Measurements from ENCODE around the gene SAMD4A.
"Not testable (repeated sequence)": the region's sequence is repeated elsewhere in the genome, so short reads cannot be mapped to it uniquely, and the experiment has no call there.

Gene SAMD4A

DNA sequence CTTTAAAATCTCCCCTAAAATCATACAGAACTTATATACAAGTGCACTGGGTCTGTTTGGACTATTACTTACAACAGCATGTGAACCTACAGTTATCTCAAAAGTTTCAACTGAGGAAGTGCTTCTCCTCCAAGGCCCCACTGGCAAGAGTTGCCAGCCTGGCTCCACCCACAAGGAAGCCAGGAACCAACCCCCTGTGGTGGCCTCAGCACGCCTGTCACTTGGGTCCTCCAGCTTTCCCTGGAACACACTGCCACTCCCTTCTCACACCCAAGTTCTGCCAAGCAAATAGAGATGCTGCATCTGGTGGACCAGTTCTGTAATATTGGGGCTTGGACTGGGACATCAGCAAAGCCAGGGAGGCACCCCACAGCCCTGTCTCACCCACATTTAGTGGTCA is 220.3 kb downstream of the SAMD4A start:
- no peak for DNase-seq

DNA sequence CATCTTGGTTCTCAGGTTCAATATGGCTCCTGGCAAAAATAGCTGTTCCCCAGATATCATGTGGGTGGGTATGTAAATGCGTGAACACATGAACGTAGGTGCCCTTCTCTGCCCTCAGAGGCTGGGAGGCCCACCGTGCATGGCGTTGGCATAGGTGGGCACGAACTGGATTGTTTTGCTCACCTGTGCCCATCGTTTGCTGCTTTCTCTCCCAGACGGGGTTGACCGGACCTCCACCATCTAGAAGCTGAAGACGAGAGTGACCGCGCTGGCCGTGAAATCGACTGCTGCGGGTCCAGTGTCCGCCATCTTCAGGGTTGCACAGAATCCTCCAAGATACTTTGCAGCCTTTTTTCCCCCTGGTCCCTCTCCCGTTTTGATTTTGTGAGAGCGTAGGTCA is 221.8 kb downstream of the SAMD4A start:
- DNase-seq, result no peak

DNA sequence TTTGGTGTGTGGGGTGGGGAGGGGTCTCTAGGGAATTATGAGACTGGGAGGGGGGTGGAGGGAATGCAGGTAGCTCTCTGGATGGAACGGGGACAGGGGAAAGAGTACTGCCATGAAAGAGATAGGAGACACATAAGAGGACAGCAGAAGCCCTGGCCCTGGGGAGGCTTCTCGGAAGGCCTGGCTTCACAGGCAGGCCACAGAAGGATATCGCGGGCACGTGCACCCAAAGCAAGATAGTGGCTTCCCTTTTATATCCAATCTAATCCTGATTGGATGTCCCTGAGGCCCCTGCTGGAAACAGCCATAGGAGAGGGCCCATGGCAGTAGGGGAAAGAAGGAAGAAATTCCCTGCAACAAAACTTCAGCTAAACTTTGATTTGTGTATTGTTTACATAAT is 222.2 kb downstream of the SAMD4A start:
- DNase-seq, result no peak

DNA sequence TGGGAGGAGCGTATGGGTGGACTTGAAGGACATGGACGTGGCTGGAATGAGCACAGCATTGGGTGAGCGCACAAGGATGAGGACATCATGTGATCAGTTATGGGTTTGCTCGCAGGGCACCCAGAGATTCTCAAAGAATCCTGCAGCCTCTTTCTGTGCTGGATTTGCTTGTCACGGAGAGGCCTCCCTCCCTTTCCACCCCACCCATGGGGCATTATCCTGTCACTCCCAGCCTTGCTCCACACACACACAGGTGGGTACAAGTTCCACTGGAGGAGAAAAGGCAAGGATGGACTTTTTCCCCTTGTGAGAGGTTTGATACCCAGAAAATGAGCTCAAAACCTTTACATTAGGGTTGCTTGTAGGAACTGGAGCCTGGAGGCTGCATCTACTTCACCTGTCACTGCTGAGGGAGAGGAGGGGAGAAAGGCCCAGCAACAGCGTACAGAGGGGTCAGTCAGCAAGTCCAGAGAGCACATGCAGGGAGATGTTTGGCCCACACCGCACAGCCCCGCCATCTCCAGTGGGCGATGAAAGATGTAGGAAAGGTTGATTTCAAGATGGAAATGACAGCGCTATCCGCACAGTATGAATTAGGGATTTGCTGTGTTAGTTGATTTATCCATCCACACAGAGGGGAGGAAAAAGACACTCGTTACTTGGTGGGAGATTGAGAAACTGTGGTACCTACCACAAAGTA is 223.0 kb downstream of the SAMD4A start:
- DNase-seq, result no peak

DNA sequence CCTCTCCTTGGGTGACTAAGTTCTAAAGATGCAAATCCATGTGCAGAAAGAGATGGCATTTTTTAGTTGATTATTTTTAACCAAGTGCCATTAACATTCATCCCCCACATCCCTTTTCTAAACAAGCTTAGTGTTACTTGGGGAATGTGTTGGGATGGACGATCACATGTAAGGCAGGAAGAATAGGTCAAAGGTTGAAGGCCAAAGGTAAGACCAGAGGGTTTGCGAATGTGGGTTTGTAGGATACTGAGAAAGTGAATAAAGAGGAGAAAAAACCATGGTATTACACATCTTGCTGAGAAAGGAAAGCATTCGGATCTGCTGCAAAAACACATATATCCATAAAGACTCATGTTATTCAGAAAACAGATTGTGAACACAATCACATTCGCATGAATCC is 224.1 kb downstream of the SAMD4A start:
- DNase-seq, result no peak

DNA sequence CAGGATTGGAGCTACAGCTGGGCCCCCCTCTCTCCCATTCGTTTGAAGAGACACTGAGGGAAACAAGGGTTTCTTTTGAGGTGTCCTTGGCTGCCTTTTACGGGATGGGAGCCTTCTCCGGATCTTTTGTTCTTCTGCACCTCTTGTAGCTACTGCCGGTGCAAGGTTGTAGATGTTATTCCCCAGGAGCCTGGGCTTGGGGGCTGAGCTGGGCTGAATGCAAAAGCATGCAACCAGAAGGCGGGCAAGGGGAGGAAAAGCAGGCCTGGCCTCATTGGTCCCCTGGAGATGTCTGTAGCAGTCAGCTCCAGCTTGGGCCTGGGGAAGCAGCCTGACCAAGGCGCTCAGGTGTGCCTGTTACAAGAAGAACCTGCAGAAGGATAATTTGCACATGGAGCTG is 225.4 kb downstream of the SAMD4A start:
- no peak for DNase-seq

DNA sequence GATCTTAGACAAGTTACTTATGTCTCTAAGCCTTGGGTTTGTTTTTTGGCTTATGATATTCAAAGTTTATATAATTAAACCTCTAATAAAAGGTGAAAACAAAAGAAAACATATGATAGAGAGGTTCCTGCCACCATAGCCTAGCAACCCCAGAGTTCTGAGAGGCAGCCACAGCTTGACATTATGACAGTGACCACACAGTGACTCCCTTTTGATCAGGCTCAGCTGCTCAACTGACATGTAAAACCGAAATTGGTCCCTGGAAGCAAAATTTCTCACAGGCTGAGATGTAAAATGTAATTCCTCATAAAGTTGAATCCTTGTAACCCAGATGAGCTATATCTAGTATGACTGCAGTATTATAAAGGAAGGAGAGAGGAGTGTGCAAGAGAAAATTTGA is 227.2 kb downstream of the SAMD4A start:
- no peak for DNase-seq

DNA sequence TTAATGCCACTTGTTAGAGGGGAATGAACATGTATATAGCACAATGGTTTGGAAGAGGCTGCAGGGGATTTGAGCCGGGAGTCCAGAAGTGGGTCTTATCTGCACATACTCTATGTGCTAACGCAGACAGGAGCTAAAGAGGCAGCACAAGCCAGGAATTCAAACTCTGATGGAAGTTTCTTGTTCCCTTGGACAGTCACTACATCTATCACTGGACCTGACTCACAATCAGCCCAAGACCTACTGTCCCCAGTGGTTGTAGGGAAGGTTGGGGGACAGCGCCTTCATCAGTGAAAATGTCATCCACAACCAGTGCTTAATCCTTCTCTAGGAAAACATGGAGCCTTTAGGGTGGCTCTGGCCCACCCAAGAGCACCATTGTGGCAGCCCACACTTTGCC is 227.9 kb downstream of the SAMD4A start:
- DNase-seq, result no peak

DNA sequence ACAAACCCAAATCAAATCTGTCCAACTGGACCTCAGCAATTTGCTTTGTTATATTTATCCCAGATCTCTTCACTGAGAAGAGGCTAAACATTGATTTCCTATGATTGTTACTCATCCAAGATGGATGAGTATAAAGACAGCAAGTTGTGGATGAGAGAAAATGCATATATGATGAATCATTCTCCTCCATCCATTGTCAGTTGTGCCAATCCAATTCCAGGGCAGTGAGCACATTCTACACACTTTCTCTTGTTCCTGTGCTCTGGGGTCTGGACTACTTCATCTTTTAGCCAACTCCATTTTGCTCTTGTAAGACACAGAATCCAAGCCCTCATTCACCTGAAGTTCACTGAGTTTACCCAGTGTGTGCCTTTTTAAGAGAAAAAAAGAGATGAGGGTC is 230.0 kb downstream of the SAMD4A start:
- no peak for DNase-seq

DNA sequence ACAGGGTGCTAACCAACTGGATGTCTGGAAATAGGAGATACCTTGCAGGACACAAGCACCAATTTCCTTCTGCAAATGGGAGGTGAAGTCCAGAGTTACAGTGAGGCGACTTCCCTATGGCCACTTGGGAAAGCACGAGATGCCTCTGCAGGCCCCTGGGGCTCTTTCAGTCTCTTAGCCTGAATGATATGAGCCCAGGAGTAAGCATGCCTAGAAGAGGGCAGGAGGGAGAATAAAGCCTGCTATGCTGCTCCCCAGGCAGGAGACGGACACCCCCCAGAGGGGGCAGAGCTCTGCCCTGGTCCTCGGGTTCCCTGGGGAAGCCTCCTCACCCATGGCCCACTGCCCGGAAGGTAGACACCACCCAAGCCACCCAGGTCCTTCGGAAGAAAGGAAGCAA is 230.6 kb downstream of the SAMD4A start:
- no peak for DNase-seq

DNA sequence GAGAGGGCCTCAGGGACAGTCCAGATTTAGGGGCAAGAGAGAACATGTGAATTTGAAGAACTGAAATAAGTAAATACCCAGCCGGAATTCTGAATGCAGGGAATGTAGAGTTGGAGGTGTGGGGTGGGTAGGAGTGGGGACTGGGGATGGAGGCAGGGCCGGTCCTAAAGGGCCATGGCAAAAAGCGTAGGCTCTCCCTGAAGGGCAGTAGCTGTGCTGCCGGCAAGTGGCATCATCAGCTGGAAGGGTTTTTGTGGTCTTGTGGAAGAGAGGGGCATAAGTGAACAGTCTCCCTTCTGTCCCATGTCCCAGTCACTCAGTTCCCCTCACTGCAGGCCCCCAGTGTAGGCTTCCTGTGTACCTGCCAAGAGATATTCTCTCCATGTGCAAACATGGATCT is 231.1 kb downstream of the SAMD4A start:
- DNase-seq, result no peak

DNA sequence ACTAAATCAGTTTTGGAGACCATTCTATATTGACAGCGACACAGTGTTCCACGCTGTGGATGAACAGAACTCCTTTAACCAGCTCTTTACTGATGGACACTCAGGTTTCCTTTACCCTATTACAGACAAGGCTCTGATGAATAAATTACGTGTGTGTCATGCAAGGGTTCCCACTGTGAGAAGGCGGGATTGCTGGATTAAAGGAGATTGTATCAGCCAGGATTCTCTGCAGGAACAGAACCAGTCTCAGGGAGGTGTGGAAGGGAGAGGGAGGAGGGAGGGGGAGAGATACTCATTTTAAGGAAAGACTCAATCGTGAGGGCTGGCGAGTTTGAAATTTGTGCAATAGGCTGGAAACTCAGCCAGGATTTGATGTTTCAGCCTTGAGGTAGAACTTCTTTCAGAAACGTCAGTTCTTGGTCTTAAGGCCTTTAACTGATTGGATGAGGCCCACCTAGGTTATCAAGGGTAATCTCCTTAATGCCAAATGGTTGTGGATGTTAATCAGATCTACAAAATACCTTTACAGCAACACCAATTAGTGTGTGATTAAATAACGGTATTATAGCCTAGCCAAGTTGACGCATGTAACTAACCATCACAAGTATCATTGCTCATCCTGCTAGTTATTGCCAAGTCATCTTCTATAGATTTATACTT is 231.7 kb downstream of the SAMD4A start:
- DNase-seq, result no peak

DNA sequence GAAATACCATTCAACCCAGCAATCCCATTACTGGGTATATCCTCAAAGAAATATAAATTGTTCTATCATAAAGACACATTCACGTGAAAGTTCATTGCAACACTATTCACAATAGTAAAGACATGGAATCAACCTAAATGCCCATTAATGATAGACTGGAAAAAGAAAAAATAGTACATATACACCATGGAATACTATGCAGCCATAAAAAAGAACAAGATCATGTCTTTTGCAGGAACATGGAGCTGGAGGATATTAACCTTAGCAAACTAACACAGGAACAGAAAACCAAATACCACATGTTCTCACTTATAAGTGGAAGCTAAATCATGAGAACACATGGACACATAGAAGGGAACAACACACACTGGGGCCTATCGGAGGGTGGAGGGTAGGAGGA is 234.6 kb downstream of the SAMD4A start:
- DNase-seq, result not testable (repeated sequence)

DNA sequence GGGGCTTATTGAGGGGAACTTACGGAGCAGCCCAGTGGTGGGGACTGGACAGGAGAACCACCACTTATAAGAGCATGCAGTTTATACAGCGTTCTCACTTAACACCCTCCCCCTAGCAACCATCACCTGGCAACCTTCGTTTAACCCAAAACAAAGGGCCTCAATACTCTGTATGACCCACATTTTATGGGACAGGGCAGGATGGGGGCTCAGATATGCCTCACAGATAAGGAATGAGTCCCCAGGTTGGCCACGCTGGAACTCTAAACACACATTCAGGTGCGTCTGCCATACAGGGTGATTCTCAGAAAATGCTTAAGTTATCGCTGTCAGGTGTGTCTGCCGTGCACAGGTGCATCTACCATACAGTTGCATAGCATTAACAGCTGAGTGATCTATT is 236.5 kb downstream of the SAMD4A start:
- no peak for DNase-seq

DNA sequence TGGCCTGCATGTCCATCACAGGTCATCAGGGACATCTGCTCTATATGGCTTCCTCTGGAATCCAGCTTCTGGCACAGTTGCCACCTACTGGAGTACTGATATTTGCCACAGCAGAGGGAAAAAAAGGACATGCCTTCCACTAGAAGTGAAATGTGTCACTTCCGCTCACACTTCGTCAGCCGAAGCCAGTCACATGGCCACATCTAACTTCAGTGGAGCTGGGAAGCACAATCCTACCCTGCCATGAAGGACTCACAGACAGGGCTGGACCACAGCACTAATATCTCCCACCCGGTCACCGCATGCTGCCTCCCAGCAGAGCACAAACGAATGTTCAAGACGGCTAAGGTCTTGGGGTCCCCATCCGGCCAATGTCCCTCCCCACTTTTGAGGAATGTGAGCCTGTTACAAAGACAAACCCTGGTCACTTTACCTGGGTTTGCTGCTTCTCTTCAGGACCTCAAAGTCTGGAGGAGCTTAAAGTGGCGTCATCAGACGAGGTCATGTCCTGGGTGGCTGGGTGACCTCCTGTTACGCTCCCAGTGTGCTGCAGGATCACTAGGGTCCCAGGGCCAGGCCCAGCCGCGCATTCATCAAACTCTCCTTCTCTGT is 237.1 kb downstream of the SAMD4A start:
- DNase-seq, result no peak

DNA sequence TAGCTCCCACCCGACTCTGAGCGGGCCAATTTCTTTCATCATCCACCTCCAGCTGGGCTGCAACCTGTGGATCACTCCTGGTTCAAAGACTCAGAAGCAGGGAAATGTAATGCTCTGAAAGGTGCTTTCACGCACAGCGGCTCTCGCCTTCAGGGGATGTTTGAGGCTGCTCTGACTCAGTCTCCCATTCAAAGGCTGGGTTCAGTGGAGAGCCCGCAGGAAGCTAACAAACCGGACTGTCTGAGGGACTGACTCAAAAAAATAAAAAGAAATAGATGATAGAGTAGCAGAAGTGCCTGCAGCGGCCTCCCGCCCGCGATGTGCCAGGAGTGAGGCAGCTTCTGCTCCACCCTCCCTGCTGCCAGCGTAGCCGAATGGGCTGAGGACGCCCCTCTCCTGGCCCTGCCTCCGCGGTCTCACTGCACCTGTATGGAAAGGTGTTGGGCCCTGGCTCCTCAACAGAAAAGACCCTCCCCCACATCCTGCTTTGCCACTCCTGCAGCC is 237.7 kb downstream of the SAMD4A start:
- no peak for DNase-seq

DNA sequence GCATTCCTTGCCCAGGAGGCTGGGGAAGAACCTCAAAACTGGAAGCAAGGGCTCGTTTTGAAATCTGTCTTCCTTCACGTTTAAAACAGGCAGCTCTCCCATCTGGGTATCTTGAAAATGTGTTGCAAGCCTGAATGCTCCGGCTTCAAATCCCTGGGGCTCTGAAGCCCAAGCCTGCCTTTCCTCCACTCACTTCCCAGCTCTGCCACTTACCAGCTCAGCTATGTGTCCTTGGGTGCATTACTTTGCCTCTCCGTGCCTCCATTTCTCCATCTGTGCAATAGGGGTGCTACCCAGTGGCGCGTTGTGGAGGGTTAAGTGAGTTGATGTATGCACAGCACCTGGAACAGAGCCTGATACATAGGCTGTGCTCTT is 238.1 kb downstream of the SAMD4A start:
- no peak for DNase-seq

DNA sequence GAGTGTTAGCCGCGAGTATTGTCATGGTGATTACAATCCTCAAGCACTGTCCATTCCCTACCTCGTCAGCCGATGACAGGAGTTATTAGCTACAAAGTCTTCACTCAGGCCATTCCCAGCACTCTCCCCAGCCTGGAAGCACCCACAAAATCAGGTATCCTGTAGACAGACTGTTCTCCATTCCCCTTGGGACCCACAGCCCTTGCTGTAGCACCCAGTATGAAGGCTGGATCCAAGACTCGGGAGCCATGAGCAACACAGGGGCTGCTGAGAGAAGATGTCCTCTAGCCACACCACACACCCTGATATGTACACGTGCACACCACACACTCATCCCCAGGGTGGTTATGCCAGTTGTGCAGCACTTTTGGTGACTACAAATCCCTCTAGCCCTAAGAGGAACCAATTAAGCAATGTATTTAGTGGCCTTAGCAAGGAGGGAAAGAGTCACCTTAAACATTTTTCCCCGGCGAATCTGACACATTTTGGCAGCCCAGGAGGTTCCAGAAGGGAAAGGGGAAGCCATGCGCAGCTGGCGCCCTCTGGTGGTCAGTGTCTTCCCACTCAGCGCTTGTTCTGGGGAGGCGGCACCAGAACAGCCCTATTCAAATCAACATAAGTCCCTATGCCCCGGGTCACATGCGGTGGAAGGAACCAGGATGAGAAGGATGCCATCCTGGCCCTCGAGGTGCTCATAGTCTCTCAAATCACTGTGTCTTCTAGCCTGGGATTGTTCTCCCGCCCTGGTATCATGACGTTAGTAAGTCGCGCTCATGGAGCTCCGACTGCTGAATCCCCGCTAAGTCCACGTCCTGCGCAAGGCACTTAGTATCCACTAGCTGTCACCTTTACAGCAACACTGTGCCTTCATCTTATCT is 238.8 kb downstream of the SAMD4A start:
- DNase-seq, result peak; percentile 84

DNA sequence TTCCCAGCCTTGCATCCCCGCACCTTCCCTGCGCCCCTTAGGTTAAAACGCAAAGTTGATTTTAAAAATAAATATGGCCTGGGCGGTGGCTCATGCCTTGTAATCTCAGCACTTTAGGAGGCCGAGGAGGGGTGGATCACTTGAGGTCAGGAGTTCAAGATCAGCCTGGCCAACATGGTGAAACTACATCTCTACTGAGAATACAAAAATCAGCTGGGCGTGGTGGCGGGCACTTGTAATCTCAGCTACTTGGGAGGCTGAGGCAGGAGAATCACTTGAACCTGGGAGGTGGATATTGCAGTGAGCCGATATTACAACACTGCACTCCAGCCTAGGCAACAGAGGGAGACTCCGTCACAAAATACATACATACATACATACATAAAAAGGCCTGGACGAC is 239.7 kb downstream of the SAMD4A start:
- DNase-seq, result no peak

DNA sequence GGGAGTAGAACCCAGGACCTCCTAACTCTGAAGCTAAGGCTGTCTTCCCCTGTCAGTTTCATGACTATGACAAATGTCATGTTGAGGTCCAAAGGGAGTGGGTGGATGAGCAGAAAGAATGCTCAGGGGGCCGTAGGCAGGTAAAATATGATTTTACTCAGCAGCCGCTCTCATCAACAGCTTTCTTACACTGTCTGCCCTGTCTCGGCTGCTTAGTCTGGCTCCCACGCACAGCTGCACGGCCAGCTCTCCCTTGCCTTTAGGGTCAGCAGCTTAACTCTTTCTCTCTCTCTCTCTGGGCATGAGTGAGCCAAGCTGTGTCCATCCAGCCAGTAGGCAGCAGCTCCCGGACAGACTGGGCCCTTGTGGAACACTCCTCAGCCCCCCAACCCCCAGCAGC is 240.5 kb downstream of the SAMD4A start:
- no peak for DNase-seq

DNA sequence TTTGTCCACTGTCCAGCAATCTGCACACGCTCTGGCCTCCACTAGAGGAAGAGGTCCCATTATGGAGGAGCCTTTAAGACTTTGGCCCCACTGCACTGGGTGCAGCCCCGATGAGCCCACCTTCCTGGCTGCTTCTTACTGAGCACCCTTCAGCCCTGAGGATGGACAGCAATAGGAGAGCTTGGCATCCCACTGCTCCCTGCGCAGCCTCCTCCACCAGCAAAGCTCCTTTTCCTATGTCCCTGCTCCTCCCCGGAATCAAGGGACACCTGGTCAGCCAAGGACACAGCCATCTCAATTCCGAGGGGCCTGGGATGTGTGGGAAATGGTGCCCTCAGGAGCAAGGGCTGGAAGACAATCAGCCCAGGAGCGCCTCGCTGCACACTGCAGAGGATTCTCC is 241.0 kb downstream of the SAMD4A start:
- no peak for DNase-seq

DNA sequence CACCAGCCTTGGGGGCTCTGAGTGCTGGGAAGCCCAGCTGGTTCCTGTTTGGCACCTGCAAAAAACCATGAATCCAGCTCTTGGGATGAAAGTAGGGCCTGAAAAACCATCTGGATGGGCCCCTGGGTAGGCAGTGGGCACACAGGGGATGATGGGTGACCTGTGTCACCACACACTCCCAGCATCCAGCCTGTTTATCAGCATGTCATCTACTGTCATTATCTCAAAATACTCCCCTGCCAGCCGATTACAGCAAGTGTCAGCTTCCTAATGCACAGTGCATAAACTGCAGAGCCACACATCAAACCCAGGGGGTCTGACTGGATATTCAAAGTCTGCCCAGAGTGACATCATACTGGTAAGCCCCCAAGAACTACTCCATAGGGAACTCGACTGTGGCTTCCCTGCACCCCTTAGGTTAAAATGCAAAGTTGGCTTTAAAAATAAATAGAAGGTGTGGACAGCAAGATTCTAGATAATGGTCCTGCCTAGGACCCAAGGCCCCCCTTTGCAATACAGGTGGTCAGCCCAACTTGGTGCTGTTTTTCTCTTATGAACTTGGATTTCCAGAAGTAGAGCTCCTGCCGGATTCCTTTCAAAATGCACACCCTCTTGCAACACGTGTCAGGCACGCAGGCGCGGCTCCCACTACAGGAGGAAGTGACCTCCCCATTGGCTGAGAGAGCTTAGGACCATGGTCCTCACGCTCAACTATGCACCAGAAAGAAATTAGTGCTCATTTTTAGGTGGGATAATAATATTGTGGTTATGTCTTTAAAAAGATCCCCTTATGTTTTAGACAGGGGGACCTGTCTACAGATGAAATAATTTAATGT is 241.6 kb downstream of the SAMD4A start:
- no peak for DNase-seq
